GM21786 (cell line): ENCODE results near the gene EVC.

Source experiments
- ATAC-seq: cut with Tn5 transposase; IDR thresholded peaks from one replicate; pipeline ENCODE4 v1.9.1; 2021; ENCODE audit not compliant: unreplicated experiment

Gene EVC

GRCh38 chr4:5755161-5755560 is 44.2 kb downstream of the EVC start:
- ATAC-seq = no peak

- ATAC-seq = no peak
Observed at GRCh38 chr4:5755679-5756078, 44.7 kb downstream of the EVC start.

- ATAC-seq = no peak
Observed at GRCh38 chr4:5756271-5756670, 45.3 kb downstream of the EVC start.

DNA sequence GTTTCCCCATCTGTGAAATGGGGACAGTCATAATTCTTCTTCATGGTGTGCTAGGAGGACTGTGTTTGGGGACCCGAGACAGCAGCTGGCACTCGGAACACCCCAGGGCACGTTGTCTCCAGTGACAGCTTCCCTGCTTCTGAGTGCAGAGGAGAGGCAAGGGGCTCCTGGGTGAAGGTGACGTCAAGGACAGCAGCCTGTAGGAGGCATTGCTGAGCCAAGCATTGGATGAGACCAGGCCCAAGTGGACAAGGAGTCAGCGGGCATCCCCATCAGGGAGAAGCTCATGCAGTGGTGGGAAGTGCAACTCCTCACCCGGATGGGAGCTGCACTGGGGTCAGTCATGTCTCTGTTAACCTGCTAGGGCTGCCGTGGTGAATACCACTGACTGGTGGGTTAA is 46.1 kb downstream of the EVC start:
- ATAC-seq = no peak

GRCh38 chr4:5757536-5757935 is 46.5 kb downstream of the EVC start:
- no peak for ATAC-seq

DNA sequence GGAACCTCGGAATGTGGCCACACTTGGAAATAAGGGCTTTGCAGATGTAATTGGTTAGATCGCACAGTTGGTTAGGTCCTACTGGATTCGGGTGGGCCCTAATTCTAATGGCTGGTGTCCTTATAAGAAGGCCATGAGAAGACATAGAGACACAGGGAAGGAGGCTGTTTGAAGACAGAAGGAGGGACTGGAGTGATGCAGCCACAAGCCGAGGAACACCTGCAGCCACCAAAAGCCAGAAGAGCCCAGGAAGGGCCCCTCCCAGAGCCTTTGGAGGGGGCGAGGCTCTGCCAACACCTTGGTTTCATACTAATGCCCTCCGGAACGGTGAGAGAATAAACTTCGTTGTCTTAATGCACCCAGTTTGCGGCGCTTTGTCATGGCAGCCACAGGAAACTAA is 47.0 kb downstream of the EVC start:
- no peak for ATAC-seq

- no peak for ATAC-seq
Observed at GRCh38 chr4:5758741-5759140, 47.7 kb downstream of the EVC start.

GRCh38 chr4:5759236-5760075 is 48.5 kb downstream of the EVC start:
- ATAC-seq = no peak

DNA sequence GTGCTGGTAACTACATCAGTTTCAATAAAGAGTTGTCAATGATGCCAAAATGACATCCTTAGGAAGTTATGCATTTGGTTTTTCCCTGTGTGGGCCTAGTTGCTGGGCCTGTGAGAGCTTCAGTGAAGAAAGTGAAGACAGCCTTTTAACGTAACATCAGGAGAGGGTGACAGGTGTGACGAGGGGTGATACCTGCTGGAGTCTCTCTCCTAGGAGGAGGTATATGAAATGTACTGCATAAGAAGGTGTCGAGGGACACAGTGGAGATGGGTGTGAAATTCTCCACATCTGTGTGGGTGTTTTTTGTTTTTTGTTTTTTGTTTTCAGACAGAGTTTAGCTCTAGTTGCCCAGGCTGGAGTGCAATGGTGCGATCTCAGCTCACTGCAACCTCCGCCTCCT is 49.2 kb downstream of the EVC start:
- ATAC-seq = no peak

GRCh38 chr4:5760936-5761480 is 50.0 kb downstream of the EVC start:
- ATAC-seq = no peak

- ATAC-seq = no peak
Observed at GRCh38 chr4:5770051-5770450, 59.0 kb downstream of the EVC start.

GRCh38 chr4:5772528-5773270 is 61.7 kb downstream of the EVC start:
- no peak for ATAC-seq

DNA sequence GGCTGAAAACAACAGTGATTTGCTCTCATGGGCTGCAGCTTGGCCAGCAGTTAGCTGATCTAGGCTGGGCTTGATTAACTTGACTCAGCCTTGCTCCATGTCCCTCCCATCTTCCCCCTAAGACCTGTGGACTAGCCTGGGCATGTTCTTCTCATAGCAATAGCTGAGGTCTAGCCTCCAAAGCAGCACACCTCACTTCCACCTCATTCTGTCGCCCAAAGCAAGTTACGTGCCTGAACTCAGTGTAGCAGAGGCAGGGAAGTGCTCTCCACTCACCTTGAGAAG is 62.2 kb downstream of the EVC start:
- ATAC-seq = no peak

DNA sequence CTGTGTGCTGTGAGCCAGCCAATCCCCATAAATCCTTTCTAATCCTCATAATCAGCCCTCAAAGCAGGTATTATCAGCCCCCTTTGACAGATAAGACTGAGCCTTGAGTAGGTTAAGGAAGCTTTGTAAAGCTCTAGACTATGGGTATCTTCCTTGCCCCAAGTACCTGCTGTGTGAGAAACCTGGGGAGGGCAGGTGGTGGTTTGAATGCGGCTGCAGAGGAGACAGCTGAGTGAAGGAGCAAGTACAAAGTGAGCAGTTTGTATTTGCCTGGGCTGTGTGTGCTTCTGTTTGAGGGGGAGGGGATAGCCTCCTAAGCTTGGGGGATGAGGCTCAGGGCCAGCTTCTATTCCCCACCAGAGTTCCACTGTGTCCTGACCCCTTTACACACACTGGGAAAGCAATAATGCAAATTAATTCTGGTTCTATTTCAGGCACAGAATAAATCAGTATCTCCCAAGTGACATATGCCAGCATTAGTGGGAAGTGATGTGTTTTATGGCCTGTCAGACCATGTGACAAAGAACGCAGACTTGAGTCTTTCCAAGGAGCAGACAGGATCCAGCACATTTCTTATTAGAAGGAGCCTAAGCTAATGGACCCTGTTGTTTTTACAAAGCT is 63.5 kb downstream of the EVC start:
- no peak for ATAC-seq

DNA sequence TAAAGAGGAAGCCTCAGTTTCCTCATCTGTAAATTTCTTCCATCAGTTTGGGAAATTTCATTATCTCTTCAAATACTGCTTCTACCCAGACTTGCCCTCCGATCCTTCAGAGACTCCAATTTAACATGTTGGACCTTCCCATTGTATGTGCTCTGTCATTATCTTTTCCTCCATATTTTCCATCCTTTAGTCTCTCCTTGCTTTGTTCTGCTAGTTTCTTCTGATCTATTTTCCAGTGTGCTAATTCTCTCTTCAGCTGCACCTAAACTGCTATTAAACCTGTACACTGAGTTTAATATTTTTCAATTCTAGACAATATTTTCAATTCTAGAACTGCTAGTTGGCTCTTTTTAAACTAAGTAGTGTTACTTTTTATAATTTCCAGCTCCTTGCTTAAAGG is 65.5 kb downstream of the EVC start:
- ATAC-seq = no peak

DNA sequence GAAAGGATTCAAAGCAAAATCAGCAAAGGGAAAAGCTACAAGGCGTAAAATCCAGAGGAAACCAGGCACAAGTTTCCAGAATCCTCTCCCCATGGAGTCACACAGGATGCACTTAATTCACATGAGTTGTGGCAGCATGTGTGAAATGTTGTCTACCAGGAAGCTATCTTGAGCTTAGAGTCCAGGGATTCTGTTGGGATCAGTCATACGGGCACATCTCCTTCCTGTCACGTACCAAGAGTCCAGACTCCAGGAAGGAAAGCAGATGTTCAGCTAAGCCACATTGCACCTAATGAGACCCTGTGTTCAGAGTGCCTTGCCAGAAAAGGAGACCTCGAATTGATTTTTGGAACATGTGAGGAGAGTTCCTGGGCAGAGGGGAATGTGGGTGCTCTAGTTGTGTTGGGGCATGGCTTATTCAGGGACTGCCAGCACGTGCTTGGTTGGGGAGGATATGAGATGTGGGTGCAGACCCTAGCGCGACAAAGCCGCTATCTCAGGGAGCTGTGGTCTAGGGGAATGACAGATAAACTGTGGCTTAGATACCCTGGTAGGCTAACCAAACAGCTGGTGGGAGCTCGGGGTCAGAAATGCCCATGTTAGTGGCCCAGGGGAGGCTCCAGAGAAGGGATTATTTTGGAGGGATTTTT is 70.0 kb downstream of the EVC start:
- ATAC-seq = no peak

GRCh38 chr4:5781691-5782090 is 70.7 kb downstream of the EVC start:
- no peak for ATAC-seq

DNA sequence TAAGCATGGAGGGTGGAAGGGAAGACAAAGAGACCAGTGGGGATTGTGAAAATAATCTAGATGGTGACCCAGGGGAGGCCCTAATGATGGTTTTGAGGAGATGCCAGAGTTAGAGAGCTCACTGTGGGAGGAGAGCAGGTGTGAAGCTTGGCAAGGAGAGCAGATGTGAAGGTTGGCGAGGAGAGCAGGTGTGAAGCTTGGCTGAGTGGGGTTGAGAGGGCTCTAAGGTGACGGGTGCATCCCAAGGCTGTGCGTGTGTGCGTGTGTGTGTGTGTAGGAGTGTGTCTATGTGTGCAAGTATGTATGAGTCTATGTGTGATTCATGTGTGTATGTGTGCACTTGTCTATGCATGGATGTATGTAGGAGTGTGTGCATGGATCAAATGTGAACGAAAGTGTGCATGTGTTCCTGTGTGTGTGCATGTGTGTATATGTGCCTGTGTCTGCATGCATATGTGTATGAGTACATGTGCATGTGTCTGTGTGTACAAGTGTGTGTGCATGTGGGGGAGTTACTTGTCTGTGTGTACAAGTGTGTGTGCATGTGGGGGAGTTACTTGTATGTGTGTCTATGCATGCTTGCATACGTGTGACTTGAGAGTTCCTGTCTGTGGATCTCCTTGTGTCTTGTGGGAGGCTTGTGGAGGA is 72.0 kb downstream of the EVC start:
- ATAC-seq = no peak

DNA sequence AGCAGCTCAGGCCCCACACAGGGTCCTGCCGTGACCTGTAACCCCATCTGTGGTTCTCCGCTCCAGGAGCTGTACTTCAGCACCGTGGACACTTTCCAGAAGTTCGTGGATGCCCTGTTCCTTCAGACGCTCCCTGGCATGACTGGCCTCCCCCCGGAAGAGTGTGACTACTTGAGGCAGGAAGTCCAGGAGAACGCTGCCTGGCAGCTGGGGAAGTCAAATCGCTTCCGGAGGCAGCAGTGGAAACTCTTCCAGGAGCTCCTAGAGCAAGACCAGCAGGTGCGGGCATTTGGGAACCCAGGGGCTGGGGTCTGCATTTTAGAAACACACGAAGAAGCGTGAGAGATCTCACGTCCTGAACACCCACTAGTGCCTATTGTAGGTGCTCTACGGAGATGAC is 72.5 kb downstream of the EVC start:
- no peak for ATAC-seq

GRCh38 chr4:5784021-5784420 is 73.0 kb downstream of the EVC start:
- ATAC-seq = no peak
